Nucleus accumbens (tissue), 56 donors: Measurements from ENCODE around the gene FOXK1.

ENCODE experiments used
- DNase-seq, 56 donors: peaks; one replicate each; lab custom pipeline; 2025; lab: John Stamatoyannopoulos, UW

The FOXK1 gene

DNA sequence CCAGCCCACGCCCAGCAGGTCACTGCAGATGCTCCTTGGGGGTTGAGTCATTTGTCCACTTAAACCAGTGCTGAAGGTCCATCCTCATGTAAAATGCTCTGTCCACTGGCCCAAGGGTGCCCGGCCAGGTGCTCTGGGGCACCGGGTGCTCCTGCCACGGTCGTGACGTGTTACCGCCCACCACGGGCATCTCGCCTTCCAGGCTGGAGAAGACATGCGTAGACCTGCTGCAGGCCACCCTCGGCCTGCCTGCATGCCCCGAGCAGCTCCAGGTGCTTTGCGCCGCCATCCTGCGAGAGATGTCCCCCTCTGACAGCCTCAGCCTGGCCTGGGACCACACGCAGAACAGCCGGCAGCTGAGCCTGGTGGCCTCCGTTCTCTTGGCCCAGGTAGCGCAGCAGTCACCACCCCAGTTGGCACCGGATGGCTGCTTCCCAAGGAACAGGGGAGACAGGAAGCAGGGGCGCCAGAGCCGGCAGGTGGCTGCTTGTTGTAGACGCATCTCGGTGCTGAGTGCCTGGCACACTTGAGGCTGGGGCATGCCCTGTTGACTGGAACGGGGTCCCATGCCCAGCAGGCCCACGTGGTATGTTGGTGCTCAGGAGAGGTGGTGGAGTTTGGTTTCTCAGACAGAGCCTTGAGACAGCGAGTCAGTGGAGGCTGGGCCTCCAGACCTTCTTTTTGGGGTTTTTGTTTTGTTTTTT, 99.4 kb downstream of the FOXK1 start:
- DNase-seq = no peak

DNA sequence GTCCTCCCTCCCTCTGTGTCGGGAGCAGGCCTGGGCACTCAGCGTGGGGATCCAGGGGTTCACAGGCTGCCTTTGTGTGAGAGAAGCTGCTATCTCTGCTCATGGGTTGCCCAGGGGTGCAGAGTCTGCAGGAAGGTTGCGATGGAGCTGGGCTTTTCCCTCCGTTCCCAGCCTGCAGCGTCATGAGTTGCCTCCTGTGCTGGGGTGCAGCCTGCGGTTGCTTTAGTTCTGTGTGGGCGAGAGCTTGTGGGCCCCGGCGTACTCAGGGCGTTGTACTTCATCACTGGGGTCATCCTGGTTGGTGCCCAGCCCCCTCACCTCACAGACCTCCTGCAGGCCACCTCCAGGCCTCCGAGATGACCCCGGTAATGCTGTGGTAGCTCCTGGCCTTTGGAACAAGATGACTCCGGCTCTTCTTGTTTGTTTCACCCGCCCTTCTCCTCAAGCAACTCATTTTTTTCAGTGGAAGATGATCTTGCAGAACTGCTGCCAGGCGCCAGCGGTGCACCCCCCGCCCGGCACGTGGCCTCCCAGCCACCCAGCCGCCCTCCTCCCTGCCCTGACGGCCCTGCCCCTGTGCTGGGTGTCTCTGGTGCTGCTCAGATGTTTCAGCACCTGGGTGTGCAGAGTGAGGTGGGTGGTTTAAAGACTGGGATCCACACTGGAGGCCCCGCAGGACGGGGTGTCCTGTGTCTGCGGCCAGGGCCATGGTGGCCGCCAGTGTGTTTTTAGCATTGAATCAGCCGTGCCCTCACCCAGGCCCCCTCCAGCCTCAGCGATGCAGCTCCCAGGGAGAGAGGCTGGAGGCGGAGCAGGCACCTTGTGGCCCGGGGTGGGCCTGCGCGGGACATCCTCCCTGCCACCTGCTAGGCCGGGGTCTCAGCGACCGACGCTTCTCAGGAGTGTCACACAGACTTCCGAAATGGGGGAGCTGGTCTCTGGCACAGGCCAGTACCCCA, 100.5 kb downstream of the FOXK1 start:
- peak in 11 of 56 donors; percentile 19 to 49 (median 42) for DNase-seq

DNA sequence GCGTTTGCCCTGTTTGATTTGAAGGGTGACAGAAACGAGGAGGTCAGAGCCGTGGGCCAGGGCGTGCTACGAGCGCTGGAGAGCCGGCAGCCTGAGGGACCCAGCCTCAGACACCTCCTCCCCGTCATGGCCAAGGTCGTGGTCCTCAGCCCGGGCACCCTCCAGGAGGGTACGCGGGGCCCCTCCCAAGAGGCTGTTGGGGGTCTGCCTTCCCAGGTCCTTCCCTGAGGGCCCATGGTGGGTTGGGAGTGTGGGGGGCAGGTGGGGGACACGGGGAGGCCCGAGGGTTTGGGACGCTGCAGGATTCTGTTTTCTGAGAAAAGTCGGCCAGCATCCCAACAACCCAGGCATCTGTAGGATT, 101.2 kb downstream of the FOXK1 start:
- DNase-seq = no peak

DNA sequence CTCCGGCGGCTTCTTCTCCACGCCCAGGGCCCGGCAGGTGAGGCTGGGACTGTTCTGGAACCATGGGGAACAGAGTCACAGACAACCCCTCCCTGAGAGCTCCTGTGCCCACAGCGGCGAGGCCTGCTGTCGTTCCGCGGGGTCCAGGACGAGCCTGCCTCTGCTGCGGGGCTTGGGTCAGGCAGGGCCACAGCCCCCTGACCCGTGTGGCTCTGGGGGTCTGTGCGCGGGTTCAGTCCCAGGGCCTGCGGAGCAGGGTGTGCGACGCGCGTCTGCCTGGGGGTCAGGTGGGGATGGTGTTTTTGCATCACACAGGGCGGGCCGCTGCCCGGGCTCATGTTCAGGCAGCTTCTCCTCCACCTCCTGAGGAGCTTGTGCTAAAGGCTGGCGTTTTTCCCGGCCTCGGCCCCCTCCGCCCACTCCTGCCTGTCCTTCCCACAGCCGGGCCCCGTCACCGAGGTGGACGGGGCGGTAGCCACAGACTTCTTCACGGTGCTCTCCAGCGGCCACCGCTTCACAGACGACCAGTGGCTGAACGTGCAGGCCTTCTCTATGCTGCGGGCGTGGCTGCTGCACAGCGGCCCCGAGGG, 101.8 kb downstream of the FOXK1 start:
- no peak for DNase-seq

DNA sequence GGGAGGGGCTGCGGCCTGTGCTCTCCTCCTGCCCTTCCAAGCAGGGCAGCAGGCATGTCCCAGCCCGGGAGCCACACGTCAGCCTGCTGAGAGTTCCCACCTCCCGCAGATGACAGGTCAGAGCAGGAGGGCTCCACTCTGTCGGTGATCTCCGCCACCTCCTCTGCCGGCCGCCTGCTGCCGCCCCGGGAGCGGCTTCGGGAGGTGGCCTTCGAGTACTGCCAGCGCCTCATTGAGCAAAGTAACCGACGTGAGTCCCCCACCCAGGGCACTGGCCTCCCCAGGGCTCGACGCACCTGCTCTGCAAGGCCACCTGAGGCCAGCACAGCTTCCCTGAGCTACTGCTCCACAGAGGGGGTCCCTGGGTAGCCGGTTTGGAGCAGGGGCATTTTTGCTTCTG, 102.7 kb downstream of the FOXK1 start:
- no peak for DNase-seq

DNA sequence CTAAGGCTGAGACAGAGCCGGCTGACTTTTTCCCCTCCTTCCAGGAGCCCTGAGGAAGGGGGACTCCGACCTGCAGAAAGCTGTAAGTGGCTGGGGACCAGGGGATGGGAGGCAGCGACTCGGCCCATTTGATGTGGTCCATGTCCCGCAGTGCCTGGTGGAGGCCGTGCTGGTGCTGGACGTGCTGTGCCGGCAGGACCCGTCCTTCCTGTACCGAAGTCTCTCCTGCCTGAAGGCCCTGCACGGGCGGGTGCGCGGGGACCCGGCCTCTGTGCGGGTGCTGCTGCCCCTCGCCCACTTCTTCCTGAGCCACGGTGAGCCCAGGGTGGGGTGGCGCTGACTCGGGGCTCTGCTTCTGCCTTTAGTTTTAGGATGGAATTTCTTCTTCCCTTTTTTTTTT, 103.3 kb downstream of the FOXK1 start:
- DNase-seq = no peak

DNA sequence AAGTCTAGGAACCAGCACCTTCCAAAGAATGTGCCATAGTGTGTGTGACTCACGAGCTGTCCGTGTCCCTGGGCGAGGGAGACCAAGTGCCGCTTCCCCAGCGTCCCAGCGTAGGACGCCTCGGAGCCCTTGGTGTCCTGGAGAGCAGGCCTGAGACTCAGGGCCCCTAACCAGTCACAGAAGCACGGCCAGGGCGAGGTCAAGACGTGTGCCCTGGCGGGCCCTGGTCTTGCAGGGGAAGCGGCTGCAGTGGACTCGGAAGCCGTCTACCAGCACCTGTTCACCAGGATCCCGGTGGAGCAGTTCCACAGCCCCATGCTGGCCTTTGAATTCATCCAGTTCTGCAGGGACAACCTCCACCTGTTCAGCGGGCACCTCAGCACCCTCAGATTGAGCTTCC, 103.9 kb downstream of the FOXK1 start:
- no peak for DNase-seq

DNA sequence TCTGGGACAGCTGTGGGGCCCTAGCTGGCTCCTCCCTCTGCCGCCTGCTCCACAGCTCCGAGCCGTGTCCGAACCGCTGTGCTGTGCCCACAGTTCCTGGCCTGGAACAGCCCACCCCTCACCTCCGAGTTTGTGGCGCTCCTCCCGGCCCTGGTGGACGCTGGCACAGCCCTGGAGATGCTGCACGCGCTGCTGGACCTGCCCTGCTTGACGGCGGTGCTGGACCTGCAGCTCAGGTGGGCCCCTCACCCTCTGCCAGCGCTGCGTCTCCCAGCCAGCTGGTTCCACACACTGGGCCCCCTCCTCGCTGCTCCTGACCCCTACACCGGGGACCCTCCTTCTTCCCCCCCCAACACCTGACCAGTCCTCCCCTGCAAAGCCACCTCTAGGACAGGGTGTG, 105.4 kb downstream of the FOXK1 start:
- no peak for DNase-seq

DNA sequence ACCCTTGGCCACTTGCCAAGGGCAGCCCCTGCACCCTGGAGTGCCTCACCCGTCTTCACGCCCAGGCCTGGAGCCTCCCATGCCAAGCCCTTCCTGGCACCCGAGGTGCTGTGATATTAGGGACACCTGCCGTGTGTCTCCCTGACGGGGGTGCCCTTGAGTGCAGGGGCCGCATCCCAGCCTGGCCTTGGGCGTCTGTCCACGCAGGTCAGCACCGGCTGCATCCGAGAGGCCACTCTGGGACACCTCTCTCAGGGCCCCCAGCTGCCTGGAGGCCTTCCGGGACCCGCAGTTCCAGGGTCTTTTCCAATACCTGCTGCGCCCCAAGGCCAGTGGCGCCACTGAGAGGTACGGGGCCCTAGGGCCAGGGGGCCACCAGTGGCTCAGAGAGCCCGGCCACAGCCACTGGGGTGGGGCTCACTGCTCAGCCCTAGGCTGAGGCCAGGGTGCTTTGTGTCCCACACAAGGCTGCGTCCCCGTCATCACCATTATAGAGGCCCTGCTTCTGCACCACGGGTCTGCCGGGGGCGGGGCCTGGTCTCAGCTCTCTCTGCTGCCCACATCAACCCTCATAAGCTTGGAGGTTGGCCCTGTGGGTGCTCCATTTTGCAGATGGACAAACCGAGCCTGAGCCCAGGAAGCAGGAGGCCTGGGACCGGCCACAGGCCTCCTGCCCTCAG, 106.0 kb downstream of the FOXK1 start:
- no peak for DNase-seq

DNA sequence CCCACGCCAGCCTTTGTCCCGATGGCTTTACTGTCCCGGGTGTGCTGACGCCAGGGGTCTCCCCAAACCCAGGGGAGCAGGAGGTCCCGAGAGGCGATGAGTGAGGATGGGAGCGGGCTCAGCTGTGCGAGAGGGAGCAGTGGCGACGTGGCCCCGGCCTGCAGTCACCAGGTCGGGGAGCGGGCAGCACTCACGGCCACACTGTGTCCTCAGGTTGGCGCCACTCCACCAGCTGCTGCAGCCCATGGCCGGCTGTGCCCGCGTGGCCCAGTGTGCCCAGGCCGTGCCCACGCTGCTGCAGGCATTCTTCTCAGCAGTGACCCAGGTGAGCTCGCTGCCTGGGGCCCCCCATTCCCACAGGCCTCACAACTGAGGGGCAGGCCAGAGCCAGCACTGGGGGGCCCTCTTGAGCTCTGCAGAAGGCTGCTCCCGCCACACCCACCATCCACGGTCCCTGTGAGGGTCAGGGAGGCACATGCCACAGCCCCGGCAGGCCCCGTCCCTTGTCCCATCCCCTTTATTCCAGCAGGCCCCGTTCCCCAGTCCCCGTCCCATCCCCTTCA, 106.6 kb downstream of the FOXK1 start:
- DNase-seq = no peak

DNA sequence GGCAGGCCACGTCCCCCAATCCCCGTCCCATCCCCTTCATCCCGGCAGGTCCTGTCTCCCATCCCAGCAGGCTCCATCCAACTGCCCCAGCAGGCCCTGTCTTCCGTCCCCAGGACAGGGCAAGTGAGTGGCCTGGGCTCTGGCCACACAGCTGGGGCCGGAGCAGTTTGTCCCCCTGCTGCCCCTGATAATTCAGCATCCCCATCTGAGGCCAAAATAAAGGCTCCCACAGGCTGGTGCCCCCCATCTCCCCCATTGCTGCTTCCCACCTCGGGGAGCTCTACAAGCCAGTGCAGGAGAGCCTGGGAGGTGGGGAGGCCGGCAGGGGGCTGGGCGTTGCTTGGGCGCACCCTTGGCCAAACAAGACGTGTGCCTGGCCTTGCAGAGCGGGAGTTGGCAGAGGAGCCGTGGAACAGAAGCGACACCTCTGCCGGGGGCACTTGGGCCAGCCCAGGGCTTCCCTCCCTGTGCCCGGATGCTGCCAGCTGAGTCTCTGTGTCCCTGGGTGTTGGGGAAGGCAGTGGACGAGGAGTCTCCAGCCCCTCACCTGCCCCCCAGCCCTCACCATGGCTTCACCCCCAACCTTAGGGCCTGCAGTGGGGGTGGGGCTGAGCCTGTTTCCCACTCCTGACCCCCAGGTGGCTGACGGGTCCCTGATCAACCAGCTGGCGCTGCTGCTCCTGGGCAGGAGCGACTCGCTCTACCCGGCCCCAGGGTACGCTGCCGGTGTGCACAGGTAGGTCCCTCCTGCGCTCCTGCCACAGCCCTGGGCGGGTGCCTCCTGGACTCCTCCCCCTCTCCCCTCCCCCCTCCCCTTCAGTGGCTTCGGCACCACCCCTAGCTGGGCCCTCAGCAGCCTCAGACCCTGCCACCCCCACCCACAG, 107.3 kb downstream of the FOXK1 start:
- peak in 1 of 56 donors; percentile 17 for DNase-seq

DNA sequence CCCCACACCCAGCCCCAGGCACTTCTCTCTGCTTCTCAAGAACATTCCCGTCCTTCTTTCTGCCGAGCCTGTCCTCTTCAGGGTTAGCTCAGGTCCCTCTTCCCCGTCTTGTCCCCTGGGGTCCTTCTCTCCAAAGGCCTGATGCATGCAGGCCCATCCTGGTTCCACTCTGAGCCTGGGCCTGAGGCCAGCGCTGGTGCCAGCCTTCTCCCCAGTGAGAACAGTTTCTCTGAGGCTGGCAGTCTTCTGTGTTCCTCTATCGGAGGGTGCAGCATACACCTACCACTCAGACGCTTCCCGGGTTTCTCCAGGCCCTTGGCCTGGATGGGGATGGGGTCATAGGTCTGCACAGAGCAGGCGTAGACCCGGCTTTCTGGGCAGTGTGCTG, 108.0 kb downstream of the FOXK1 start:
- DNase-seq = no peak

DNA sequence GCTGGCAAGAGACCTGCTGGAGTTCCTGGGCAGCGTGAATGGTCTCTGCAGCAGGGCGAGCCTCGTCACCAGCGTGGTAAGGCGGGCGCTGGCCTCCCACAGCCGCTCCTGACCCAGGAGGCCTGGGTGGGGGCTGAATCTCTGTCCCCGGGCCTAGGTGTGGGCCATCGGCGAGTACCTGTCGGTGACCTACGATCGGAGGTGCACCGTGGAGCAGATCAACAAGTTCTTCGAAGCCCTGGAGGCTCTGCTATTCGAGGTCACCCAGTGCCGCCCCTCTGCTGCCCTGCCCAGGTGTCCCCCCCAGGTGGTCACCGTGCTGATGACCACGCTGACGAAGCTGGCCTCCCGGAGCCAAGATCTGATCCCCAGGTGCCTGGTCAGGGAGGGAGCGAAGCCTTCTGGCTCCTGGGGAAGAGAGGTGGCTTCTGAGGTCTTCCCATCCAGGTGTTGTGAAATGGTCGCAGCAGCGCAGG, 108.5 kb downstream of the FOXK1 start:
- DNase-seq = no peak

DNA sequence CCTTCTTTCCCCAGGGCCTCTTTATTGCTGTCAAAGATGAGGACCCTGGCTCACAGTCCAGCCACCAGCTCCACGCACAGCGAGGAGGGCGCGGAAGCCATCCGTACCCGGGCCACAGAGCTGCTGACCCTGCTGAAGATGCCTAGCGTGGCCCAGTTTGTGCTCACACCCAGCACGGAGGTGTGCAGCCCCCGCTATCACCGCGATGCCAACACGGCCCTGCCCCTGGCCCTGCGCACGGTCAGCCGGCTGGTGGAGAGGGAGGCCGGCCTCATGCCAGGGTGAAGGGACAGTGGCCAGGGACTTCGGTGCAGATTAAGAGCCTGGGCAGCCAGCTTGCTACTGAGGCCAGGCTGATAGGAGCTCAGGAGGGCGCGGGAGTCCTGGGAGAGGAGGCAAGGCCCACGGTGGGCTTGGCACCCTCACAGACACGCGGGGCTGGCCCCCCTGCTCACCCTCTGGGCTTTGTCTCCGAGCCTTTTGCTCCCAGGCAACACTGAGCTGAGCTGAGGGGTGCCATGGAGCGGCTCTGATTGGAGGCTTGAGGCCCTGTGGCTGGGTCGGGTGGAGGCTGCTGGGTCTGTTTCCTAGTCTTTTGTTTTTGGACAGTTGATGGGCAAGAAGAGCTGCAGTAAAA, 109.1 kb downstream of the FOXK1 start:
- no peak for DNase-seq

DNA sequence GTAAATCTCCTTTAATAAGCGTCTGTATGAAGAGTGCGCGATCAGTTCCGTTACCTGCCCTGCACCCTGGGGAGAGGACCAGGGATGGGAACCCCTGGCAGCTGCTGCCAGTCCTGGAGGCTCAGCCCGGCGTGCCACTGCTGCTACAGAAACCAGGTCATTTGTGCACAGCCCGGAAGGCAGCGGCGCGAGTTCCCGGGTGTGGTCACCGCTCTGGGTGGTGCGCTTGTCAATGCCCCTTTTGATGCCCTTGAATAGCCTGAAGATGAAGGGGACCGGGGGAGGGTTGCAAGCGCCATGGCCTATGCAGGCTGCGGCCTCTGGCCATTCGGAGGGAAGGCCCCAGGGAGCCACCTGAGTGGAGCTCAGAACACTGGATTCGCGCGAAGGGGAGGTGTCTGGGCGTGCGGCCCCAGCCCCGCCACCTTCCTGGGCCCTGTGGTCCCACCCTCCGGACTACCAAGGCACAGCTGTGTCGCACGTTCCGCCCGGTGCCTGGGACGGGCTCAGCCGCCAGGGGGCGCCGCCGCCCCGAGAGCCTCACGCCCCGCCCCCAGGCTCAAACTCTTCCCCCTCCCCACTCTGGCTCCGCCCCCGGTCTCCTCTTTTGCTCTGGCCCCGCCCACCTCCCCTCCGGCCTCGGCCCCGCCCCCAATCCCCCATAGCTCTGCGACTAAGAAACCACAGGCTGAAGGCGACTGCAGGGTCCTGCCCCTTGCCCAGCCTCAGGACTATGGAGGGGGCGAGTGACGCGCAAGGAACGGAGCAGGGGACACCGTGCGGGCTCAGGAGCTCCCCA, 109.8 kb downstream of the FOXK1 start:
- DNase-seq = peak in 55 of 56 donors; percentile 14 to 95 (median 77)

DNA sequence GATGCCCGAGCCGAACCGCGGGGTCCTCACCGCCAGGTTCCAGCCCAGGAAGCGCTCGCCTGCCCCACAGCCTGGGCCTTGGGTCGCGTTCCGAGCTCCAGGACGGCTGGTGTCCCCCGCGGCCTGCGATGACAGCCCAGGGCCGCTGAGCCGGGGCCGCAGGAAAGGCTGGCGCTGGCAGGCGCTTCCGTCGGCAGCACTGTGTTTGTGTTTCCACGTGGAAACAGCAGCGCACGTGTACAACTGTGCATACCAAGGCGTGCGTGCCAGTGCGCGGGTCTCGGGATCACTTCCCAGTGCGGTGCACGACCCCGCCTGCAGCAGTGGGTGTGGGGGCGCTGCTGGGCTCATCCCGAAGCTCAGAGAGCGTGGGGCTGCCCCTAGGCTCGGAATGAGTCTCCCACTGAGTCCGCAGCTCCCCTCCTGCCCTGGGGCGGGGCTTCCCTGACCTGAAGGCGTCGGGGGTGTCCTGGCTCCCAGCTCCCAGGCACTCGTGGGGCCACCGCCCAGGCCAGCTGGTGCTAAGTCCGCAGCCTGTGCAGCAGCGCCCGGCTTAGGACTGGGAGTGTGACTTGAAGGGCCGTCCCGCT, 110.5 kb downstream of the FOXK1 start:
- DNase-seq = peak in 18 of 56 donors; percentile 21 to 63 (median 42)

DNA sequence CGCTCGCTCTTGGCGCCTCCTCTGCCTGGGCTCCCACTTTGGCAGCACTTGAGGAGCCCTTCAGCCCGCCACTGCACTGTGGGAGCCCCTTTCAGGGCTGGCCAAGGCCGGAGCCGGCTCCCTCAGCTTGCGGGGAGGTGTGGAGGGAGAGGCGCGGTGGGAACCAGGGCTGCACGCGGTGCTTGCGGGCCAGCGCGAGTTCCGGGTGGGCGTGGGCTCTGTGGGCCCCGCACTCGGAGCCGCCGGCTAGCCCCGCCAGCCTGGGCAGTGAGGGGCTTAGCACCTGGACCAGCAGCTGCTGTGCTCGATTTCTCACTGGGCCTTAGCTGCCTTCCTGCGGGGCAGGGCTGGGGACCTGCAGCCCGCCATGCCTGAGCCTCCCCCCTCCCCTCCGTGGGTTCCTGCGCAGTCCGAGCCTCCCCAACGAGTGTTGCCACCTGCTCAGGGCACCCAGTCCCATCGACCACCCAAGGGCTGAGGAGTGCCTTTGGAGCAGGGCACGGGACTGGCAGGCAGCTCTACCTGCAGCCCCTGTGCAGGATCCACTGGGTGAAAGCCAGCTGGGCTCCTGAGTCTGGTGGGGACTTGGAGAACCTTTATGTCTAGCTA, 111.4 kb downstream of the FOXK1 start:
- peak in 1 of 56 donors; percentile 17 for DNase-seq
